Keratinocyte (primary cell): ENCODE measurements around the gene RPL27A. TPM values are rescaled to one million over a fixed set of nuclear protein-coding genes. Genes with fewer than 3 reads are reported as not detected.

Experiments used
- DNase-seq: peaks from one replicate; pipeline ENCODE4 v3.0.0-alpha.2; 2011; ENCODE audit warnings: low read depth, missing footprints, low spot score
- FAIRE-seq: peaks from 2 replicates; lab custom pipeline; 2011; peaks lifted over from hg19 to GRCh38; lab: Jason Lieb, UNC
- H2AFZ ChIP-seq: 2 replicates; pipeline ENCODE4 v1.6.0; 2012; ENCODE audit warnings: low read length, control low read depth, inconsistent platforms; ENCODE audit not compliant: control insufficient read depth
- H3K27ac ChIP-seq: 2 replicates; pipeline ENCODE4 v1.5.1; 2011; ENCODE audit warnings: low read length; ENCODE audit not compliant: control insufficient read depth, insufficient read depth
- H3K27me3 ChIP-seq: 3 replicates; pipeline ENCODE4 v1.6.0; 2011; ENCODE audit warnings: low read length; ENCODE audit not compliant: control insufficient read depth, insufficient read depth; ENCODE audit errors: extremely low read depth
- H3K36me3 ChIP-seq, 2 experiments: 2 replicates in 1 of 2; 3 replicates in 1 of 2; pipeline ENCODE4 v1.5.1; 2011; ENCODE audit warnings: low read length in 2 of 2, mild to moderate bottlenecking in 1 of 2; ENCODE audit not compliant: control insufficient read depth in 2 of 2, insufficient read depth in 2 of 2; ENCODE audit errors: extremely low read depth in 1 of 2
- H3K4me1 ChIP-seq: 3 replicates; pipeline ENCODE4 v1.5.1; 2011; ENCODE audit warnings: low read length; ENCODE audit not compliant: control insufficient read depth, insufficient read depth; ENCODE audit errors: extremely low read depth
- H3K4me2 ChIP-seq: 3 replicates; pipeline ENCODE4 v1.6.0; 2011; ENCODE audit warnings: low read depth, low read length; ENCODE audit not compliant: control insufficient read depth, insufficient read depth; ENCODE audit errors: extremely low read depth
- H3K4me3 ChIP-seq, 3 experiments: fragments of 200-600 bp in 1 of 3; sonication (generic) in 1 of 3; 2 replicates in 2 of 3; 3 replicates in 1 of 3; pipeline ENCODE4 v1.5.1; 2011 to 2016; ENCODE audit warnings: low read length in 3 of 3, mild to moderate bottlenecking in 3 of 3, control low read depth in 2 of 3, inconsistent platforms in 1 of 3, low read depth in 1 of 3, mixed read lengths in 1 of 3, mixed run types in 1 of 3, moderate library complexity in 1 of 3; ENCODE audit not compliant: control insufficient read depth in 2 of 3, insufficient read depth in 2 of 3; ENCODE audit errors: extremely low read depth in 1 of 3
- H3K79me2 ChIP-seq: 2 replicates; pipeline ENCODE4 v1.6.0; 2012; ENCODE audit warnings: low read length; ENCODE audit not compliant: control insufficient read depth, insufficient read depth
- H3K9ac ChIP-seq: 3 replicates; pipeline ENCODE4 v1.6.0; 2011; ENCODE audit warnings: low read length; ENCODE audit not compliant: control insufficient read depth, insufficient read depth; ENCODE audit errors: extremely low read depth
- H3K9me1 ChIP-seq: 3 replicates; pipeline ENCODE4 v1.6.0; 2011; ENCODE audit warnings: low read length; ENCODE audit not compliant: control insufficient read depth, insufficient read depth; ENCODE audit errors: extremely low read depth
- H3K9me3 ChIP-seq: 2 replicates; pipeline ENCODE4 v1.5.1; 2012; ENCODE audit warnings: low read depth, low read length; ENCODE audit not compliant: control insufficient read depth
- H4K20me1 ChIP-seq: 3 replicates; pipeline ENCODE4 v1.6.0; 2011; ENCODE audit warnings: low read length; ENCODE audit not compliant: control insufficient read depth, insufficient read depth; ENCODE audit errors: extremely low read depth
- CTCF ChIP-seq, 3 experiments: IDR thresholded peaks in 1 of 3; conservative IDR thresholded peaks in 1 of 3; optimal IDR thresholded peaks in 1 of 3; 2 replicates in 2 of 3; 3 replicates in 1 of 3; pipeline versions ENCODE3 to v1.5.1; 2011; ENCODE audit warnings: low read length in 3 of 3, mild to moderate bottlenecking in 3 of 3, moderate library complexity in 2 of 3, control low read depth in 1 of 3, inconsistent platforms in 1 of 3; ENCODE audit not compliant: insufficient read depth in 2 of 3; ENCODE audit errors: extremely low read depth in 1 of 3
- EZH2 ChIP-seq: IDR thresholded peaks from one replicate; pipeline ENCODE4 v1.6.1; 2012; ENCODE audit warnings: inconsistent platforms, mild to moderate bottlenecking, low read length, moderate library complexity
- dilution Hi-C: fragments of 300-500 bp; cut with MboI; formaldehyde crosslinking; loops from one replicate; pipeline ENCODE4 v1.7.0; 2020; ENCODE audit warnings: low sequenced_read_pairs; ENCODE audit not compliant: extremely low pct_ligation_motif_present
- polyA plus RNA-seq, 5 experiments: library from polyadenylated mRNA; depleted of rRNA in 3 of 5; stranded (reverse) in 3 of 5; stranded (forward) in 1 of 5; unstranded in 1 of 5; fragments of >200 nt; gene quantifications; 1 replicate in 1 of 5; 2 replicates in 3 of 5; 3 replicates in 1 of 5; pipeline versions ENCODE4 v1.2.1 to v1.2.3, GENCODE V29; 2011 to 2012; ENCODE audit warnings: missing spikeins in 2 of 5, low read depth in 1 of 5, low replicate concordance in 1 of 5

Gene RPL27A
- polyA plus RNA-seq, 1 donor (not counting 4 experiments of a cell fraction or from before 2014, with no cell fraction given) = 1,483 TPM

- dilution Hi-C loops = no loop called here
- Histone ChIP-seq H3K36me3 (peaks cover 27 to 52% of the 10 kb centered on the region in 2 experiments), H3K4me3 (no peak overlapping the region), H3K9me1 (peaks cover 4% of the 10 kb centered on the region), H2AFZ (no peak overlapping the region), H3K9me3 (no peaks in the 10 kb centered on the region), H3K79me2 (no peaks in the 10 kb centered on the region), H3K27me3 (no peaks in the 10 kb centered on the region), H3K27ac (no peak overlapping the region), H4K20me1 (no peaks in the 10 kb centered on the region), H3K4me1 (peaks cover 20% of the 10 kb centered on the region), H3K9ac (no peak overlapping the region), H3K4me2 (no peak overlapping the region)
- FAIRE-seq (no peak), DNase-seq (no peak)
- TF ChIP-seq CTCF (optimal IDR thresholded peaks at IDR 0.05 in 1 of 3, IDR thresholded peaks at IDR 0.05 in 1 of 3, conservative IDR thresholded peaks at IDR 0.05 in 1 of 3; ENCODE audit: extremely low read depth in 1 of 3, insufficient read depth in 2 of 3, low read length in 3 of 3) (no peak), EZH2 (no peak)
Observed at GRCh38 chr11:8713760-8714454, 31.3 kb downstream of the RPL27A start.

GRCh38 chr11:8714622-8715225 lies 32.1 kb downstream of the RPL27A start:
- Histone ChIP-seq H3K36me3 (peaks cover 24 to 52% of the 10 kb centered on the region in 2 experiments), H3K9me1 (peaks cover 4% of the 10 kb centered on the region), H3K9me3 (no peaks in the 10 kb centered on the region), H3K4me1 (peaks cover 28% of the 10 kb centered on the region), H3K27me3 (no peaks in the 10 kb centered on the region), H3K27ac (no peak overlapping the region), H3K9ac (no peak overlapping the region), H4K20me1 (no peaks in the 10 kb centered on the region), H3K79me2 (no peaks in the 10 kb centered on the region), H2AFZ (no peak overlapping the region), H3K4me2 (no peak overlapping the region), H3K4me3 (no peak overlapping the region)
- no peak for FAIRE-seq
- DNase-seq = no peak
- no peak for TF ChIP-seq CTCF (optimal IDR thresholded peaks at IDR 0.05 in 1 of 3, IDR thresholded peaks at IDR 0.05 in 1 of 3, conservative IDR thresholded peaks at IDR 0.05 in 1 of 3; ENCODE audit: extremely low read depth in 1 of 3, insufficient read depth in 2 of 3, low read length in 3 of 3)
- TF ChIP-seq EZH2 = no peak
- dilution Hi-C loops = no loop called here
